Panc1 (cell line): ENCODE results near the gene NAA16. TPM values are rescaled to one million over a fixed set of nuclear protein-coding genes. Genes with fewer than 3 reads are reported as not detected.

ENCODE experiments used
- ATAC-seq: fragments of 200-7000 bp; cut with Tn5 transposase; 2 replicates; pipeline ENCODE4 v1.9.1; 2020; ENCODE audit warnings: mild to moderate bottlenecking, moderate library complexity
- BruUV-seq: library from RNA; stranded (reverse); fragments of 400-500 nt; replicated peaks from 2 replicates; lab custom pipeline; 2021; lab: Mats Ljungman, UMichigan
- CTCF ChIA-PET: fragments of 300-600 bp; sonication (Branson Sonifier 250); formaldehyde crosslinking; loops from one replicate; lab custom pipeline; 2022; ENCODE audit warnings: antibody characterized with exemption; lab: Charles Lee
- POLR2A ChIA-PET: fragments of 300-600 bp; sonication (Branson Sonifier 250); formaldehyde crosslinking; loops from one replicate; lab custom pipeline; 2022; ENCODE audit warnings: antibody characterized with exemption; lab: Charles Lee
- DNase-seq: peaks from one replicate; pipeline ENCODE4 v3.0.0-alpha.2; 2010; ENCODE audit warnings: low read depth, low spot score
- H3K27ac ChIP-seq: 2 replicates; pipeline ENCODE4 v1.5.1; 2011; ENCODE audit warnings: mild to moderate bottlenecking, low read length, inconsistent platforms
- H3K27me3 ChIP-seq: fragments of 200-500 bp; sonication (Bioruptor generic); 2 replicates; pipeline ENCODE4 v1.6.0; 2014; ENCODE audit warnings: low read length, inconsistent platforms; ENCODE audit not compliant: control insufficient read depth, insufficient read depth
- H3K36me3 ChIP-seq: fragments of 200-500 bp; sonication (Bioruptor generic); 2 replicates; pipeline ENCODE4 v1.5.1; 2014; ENCODE audit warnings: inconsistent platforms, mild to moderate bottlenecking, low read length, moderate library complexity; ENCODE audit not compliant: control insufficient read depth, insufficient read depth
- H3K4me1 ChIP-seq: 2 replicates; pipeline ENCODE4 v1.5.1; 2011; ENCODE audit warnings: inconsistent platforms, mild to moderate bottlenecking, low read length, moderate library complexity; ENCODE audit not compliant: control insufficient read depth, insufficient read depth
- H3K4me3 ChIP-seq, 2 experiments: 2 replicates each; pipeline ENCODE4 v1.5.1; 2011 to 2012; ENCODE audit warnings: low read depth in 2 of 2, low read length in 2 of 2, mild to moderate bottlenecking in 2 of 2, inconsistent platforms in 1 of 2, moderate library complexity in 1 of 2
- H3K9me3 ChIP-seq: fragments of 200-500 bp; sonication (Bioruptor generic); 2 replicates; pipeline ENCODE4 v1.5.1; 2014; ENCODE audit warnings: low read depth, mild to moderate bottlenecking, inconsistent platforms, low read length, moderate library complexity; ENCODE audit not compliant: control insufficient read depth, insufficient read depth
- CTCF ChIP-seq: fragments of 450-650 bp; IDR thresholded peaks from 2 replicates; pipeline ENCODE4 v1.5.1; 2017; ENCODE audit warnings: mild to moderate bottlenecking
- POLR2AphosphoS5 ChIP-seq: IDR thresholded peaks from 2 replicates; pipeline ENCODE4 v1.6.1; 2012; ENCODE audit warnings: mild to moderate bottlenecking, low read depth, low read length, moderate library complexity
- SIN3A ChIP-seq: IDR thresholded peaks from 2 replicates; pipeline ENCODE4 v1.6.1; 2012; ENCODE audit warnings: low read depth, mild to moderate bottlenecking, low read length, moderate library complexity, borderline replicate concordance; ENCODE audit not compliant: insufficient read depth
- TCF7L2 ChIP-seq: IDR thresholded peaks from 2 replicates; pipeline ENCODE4 v1.6.1; 2011; ENCODE audit warnings: mild to moderate bottlenecking, low read depth, low read length, inconsistent platforms
- in situ Hi-C: cut with HindIII; loops from 2 replicates; pipeline ENCODE4 v1.10.0; 2016; ENCODE audit warnings: low sequenced_read_pairs, low pct_unique_long_range_greater_than_20kb
- intact Hi-C: fragments of 100-400 bp; cut with micrococcal nuclease; formaldehyde crosslinking; loops from one replicate; pipeline ENCODE4 v1.10.0; 2022; ENCODE audit not compliant: unreplicated experiment
- total RNA-seq: library from RNA; stranded (reverse); gene quantifications from one replicate; pipeline ENCODE4 v1.2.1, GENCODE V29; 2021; ENCODE audit not compliant: unreplicated experiment
- TF ChIP-seq, protein P1 (sequence below), 2 experiments: IDR thresholded peaks; 2 replicates each; pipeline ENCODE4 v1.6.1; 2011 to 2012; ENCODE audit warnings: low read depth in 2 of 2, control low read depth in 1 of 2, low read length in 1 of 2, mild to moderate bottlenecking in 1 of 2, moderate library complexity in 1 of 2; ENCODE audit not compliant: insufficient read depth in 1 of 2

The NAA16 gene
- total RNA-seq, 1 experiment from 2014 or later = 24.2 TPM

DNA sequence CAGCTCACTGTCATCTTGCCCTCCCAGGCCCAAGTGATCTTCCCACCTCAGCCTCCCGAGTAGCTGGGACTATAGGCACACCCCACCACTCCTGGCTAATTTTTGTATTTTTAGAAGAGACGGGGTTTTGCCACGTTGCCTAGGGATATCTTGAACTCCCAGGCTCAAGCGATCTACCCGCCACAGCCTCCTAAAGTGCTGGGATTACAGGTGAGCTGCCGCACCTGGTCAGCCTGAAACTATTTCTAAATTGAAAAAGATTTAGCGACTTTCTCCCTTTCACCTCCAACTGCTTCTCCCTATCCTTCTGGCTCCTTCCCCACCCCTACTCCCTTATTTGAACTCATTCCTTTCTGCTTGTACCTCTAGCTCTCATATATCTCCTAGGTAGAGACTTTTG, 19.8 kb upstream of the NAA16 start:
- Histone ChIP-seq H3K9me3 (no peaks in the 10 kb centered on the region), H3K4me3 (no peak overlapping the region), H3K27me3 (no peaks in the 10 kb centered on the region), H3K4me1 (no peaks in the 10 kb centered on the region), H3K27ac (peak overlapping the region; percentile 44; the same call in 1 of the 2 replicates), H3K36me3 (no peaks in the 10 kb centered on the region)
- BruUV-seq = no TSS peak
- no peak for ATAC-seq
- POLR2A ChIA-PET = no interaction called here
- in situ Hi-C loops = no loop called here
- DNase-seq = no peak
- TF ChIP-seq SIN3A (no peak), TCF7L2 (no peak), POLR2AphosphoS5 (no peak), CTCF (no peak)
- TF ChIP-seq, protein P1, sequence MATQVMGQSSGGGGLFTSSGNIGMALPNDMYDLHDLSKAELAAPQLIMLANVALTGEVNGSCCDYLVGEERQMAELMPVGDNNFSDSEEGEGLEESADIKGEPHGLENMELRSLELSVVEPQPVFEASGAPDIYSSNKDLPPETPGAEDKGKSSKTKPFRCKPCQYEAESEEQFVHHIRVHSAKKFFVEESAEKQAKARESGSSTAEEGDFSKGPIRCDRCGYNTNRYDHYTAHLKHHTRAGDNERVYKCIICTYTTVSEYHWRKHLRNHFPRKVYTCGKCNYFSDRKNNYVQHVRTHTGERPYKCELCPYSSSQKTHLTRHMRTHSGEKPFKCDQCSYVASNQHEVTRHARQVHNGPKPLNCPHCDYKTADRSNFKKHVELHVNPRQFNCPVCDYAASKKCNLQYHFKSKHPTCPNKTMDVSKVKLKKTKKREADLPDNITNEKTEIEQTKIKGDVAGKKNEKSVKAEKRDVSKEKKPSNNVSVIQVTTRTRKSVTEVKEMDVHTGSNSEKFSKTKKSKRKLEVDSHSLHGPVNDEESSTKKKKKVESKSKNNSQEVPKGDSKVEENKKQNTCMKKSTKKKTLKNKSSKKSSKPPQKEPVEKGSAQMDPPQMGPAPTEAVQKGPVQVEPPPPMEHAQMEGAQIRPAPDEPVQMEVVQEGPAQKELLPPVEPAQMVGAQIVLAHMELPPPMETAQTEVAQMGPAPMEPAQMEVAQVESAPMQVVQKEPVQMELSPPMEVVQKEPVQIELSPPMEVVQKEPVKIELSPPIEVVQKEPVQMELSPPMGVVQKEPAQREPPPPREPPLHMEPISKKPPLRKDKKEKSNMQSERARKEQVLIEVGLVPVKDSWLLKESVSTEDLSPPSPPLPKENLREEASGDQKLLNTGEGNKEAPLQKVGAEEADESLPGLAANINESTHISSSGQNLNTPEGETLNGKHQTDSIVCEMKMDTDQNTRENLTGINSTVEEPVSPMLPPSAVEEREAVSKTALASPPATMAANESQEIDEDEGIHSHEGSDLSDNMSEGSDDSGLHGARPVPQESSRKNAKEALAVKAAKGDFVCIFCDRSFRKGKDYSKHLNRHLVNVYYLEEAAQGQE (IDR thresholded peaks at IDR 0.05; ENCODE audit: insufficient read depth in 1 of 2, low read depth in 2 of 2, low read length in 1 of 2) = no peak
- intact Hi-C loops = no loop called here
- CTCF ChIA-PET = no interaction called here

DNA sequence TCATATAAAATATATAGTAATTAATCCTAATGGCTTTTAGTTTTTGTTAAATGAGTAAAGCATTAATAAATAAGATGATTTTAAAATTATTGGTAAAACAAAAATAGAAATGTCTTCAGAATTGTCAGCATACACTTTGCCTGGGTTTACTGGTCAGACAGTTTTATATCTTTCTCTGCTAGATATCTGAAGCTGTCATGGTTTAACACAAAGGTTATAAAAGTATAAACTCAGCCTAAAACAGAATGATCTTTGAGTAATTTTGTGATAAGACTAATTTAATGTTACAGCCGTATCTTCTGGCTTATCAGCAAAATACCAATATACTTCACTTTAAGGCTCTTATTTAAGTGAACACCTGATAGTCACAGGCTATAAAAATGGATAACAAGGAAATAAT, 17.8 kb upstream of the NAA16 start:
- intact Hi-C loops = no loop called here
- Histone ChIP-seq H3K4me3 (no peak overlapping the region), H3K9me3 (no peaks in the 10 kb centered on the region), H3K27ac (no peak overlapping the region; the same call in 1 of the 2 replicates), H3K36me3 (no peaks in the 10 kb centered on the region), H3K4me1 (peaks cover 5% of the 10 kb centered on the region; the same call in 1 of the 2 replicates), H3K27me3 (no peaks in the 10 kb centered on the region)
- DNase-seq (no peak), ATAC-seq (no peak)
- CTCF ChIA-PET = no interaction called here
- TF ChIP-seq TCF7L2 (no peak), POLR2AphosphoS5 (no peak), SIN3A (no peak), CTCF (no peak)
- TF ChIP-seq, protein P1 (IDR thresholded peaks at IDR 0.05; ENCODE audit: insufficient read depth in 1 of 2, low read depth in 2 of 2, low read length in 1 of 2) = no peak
- in situ Hi-C loops = no loop called here
- no TSS peak for BruUV-seq
- POLR2A ChIA-PET = no interaction called here
